CD14-positive monocyte (primary cell): ENCODE measurements around the gene ASCL2. TPM values are rescaled to one million over a fixed set of nuclear protein-coding genes. Genes with fewer than 3 reads are reported as not detected.
A peak's percentile ranks its signal among the peaks of the same experiment; 100 is the strongest.

Experiments
- DNase-seq, 3 donors: peaks; one replicate each; pipeline ENCODE4 v3.0.0-alpha.2; 2011 to 2022
- H2AFZ ChIP-seq: 2 replicates; pipeline ENCODE4 v1.6.0; 2012; ENCODE audit warnings: mild to moderate bottlenecking, low read depth, low read length, inconsistent platforms; ENCODE audit not compliant: insufficient read depth, poor library complexity, severe bottlenecking
- H3K27ac ChIP-seq, 2 donors: 1 replicate in 1 of 2; 2 replicates in 1 of 2; pipeline ENCODE4 v1.5.1; 2012 to 2013; ENCODE audit warnings: low read length in 2 of 2, control low read depth in 1 of 2, inconsistent platforms in 1 of 2, low read depth in 1 of 2, mild to moderate bottlenecking in 1 of 2
- H3K27me3 ChIP-seq, 2 donors: one replicate each; pipeline versions ENCODE4 v1.6.0 to v1.6.1; 2011 to 2013; ENCODE audit warnings: low read length in 2 of 2; ENCODE audit not compliant: control insufficient read depth in 2 of 2, insufficient read depth in 2 of 2
- H3K36me3 ChIP-seq, 2 donors: replicated peaks in 1 of 2; 1 replicate in 1 of 2; 2 replicates in 1 of 2; pipeline versions ENCODE4 v1.5.1 to v1.6.1; 2012 to 2013; ENCODE audit warnings: low read length in 2 of 2, control low read depth in 1 of 2, inconsistent platforms in 1 of 2, mild to moderate bottlenecking in 1 of 2; ENCODE audit not compliant: insufficient read depth in 2 of 2, control insufficient read depth in 1 of 2
- H3K4me1 ChIP-seq, 2 donors: 1 replicate in 1 of 2; 2 replicates in 1 of 2; pipeline versions ENCODE4 v1.5.1 to v1.6.1; 2012 to 2013; ENCODE audit warnings: low read length in 2 of 2, control low read depth in 1 of 2, inconsistent platforms in 1 of 2, mild to moderate bottlenecking in 1 of 2, moderate library complexity in 1 of 2; ENCODE audit not compliant: insufficient read depth in 2 of 2, control insufficient read depth in 1 of 2
- H3K4me2 ChIP-seq: replicated peaks from 2 replicates; pipeline ENCODE3; 2012; ENCODE audit warnings: low read length, moderate library complexity, mild to moderate bottlenecking; ENCODE audit not compliant: poor library complexity, severe bottlenecking; ENCODE audit errors: extremely low read depth
- H3K4me3 ChIP-seq, 3 experiments: fragments of 200-600 bp in 1 of 3; sonication (generic) in 1 of 3; replicated peaks in 1 of 3; 1 replicate in 2 of 3; 2 replicates in 1 of 3; pipeline ENCODE4 v1.5.1; 2011 to 2013; ENCODE audit warnings: low read length in 3 of 3, mild to moderate bottlenecking in 3 of 3, control low read depth in 2 of 3, low read depth in 2 of 3, inconsistent platforms in 1 of 3, moderate library complexity in 1 of 3
- H3K79me2 ChIP-seq: 2 replicates; pipeline ENCODE4 v1.6.0; 2012; ENCODE audit warnings: mild to moderate bottlenecking, control low read depth, inconsistent platforms, low read length, moderate library complexity; ENCODE audit not compliant: insufficient read depth
- H3K9ac ChIP-seq: 2 replicates; pipeline ENCODE4 v1.6.0; 2017; ENCODE audit warnings: low read length, mild to moderate bottlenecking; ENCODE audit not compliant: insufficient read depth, poor library complexity, severe bottlenecking
- H3K9me3 ChIP-seq, 2 donors: replicated peaks in 1 of 2; 1 replicate in 1 of 2; 2 replicates in 1 of 2; pipeline versions ENCODE4 v1.5.1 to v1.6.1; 2012 to 2013; ENCODE audit warnings: low read length in 2 of 2, control low read depth in 1 of 2; ENCODE audit not compliant: control insufficient read depth in 1 of 2, insufficient read depth in 1 of 2
- H4K20me1 ChIP-seq: 2 replicates; pipeline ENCODE4 v1.6.0; 2012; ENCODE audit warnings: mild to moderate bottlenecking, low read length, control low read depth, moderate library complexity; ENCODE audit not compliant: insufficient read depth
- H3K27ac Mint-ChIP-seq, 7 donors: one replicate each; pipeline ENCODE4 v1.8.0; 2020; ENCODE audit warnings: mild to moderate bottlenecking in 7 of 7, mixed read lengths in 7 of 7, moderate library complexity in 6 of 7, inconsistent platforms in 2 of 7
- H3K27me3 Mint-ChIP-seq, 3 donors: one replicate each; pipeline ENCODE4 v1.8.0; 2021 to 2022; ENCODE audit warnings: low read depth in 3 of 3, mild to moderate bottlenecking in 3 of 3, mixed read lengths in 3 of 3, moderate library complexity in 3 of 3, inconsistent platforms in 1 of 3
- H3K36me3 Mint-ChIP-seq, 2 donors: one replicate each; pipeline ENCODE4 v1.8.0; 2020; ENCODE audit warnings: mixed read lengths in 2 of 2, inconsistent platforms in 1 of 2, mild to moderate bottlenecking in 1 of 2
- H3K4me1 Mint-ChIP-seq: one replicate; pipeline ENCODE4 v1.8.0; 2020; ENCODE audit warnings: mild to moderate bottlenecking, mixed read lengths
- H3K4me3 Mint-ChIP-seq, 2 donors: one replicate each; pipeline ENCODE4 v1.8.0; 2020; ENCODE audit warnings: mild to moderate bottlenecking in 2 of 2, mixed read lengths in 2 of 2, moderate library complexity in 1 of 2
- H3K9me3 Mint-ChIP-seq, 7 donors: one replicate each; pipeline ENCODE4 v1.8.0; 2020 to 2022; ENCODE audit warnings: mixed read lengths in 7 of 7, mild to moderate bottlenecking in 6 of 7, moderate library complexity in 6 of 7, inconsistent platforms in 2 of 7
- CTCF ChIP-seq: fragments of 200-600 bp; IDR thresholded peaks from one replicate; pipeline ENCODE4 v1.8.0; 2022; ENCODE audit warnings: antibody characterized with exemption, mild to moderate bottlenecking
- WGBS: methylation state at CpG from one replicate; pipeline ENCODE4 v1.1.5; 2013; ENCODE audit warnings: missing lambda C conversion rate; ENCODE audit not compliant: insufficient coverage; 5-methylcytosine and 5-hydroxymethylcytosine counted together
- intact Hi-C, 2 donors: fragments of 100-400 bp; cut with micrococcal nuclease; formaldehyde crosslinking; loops; one replicate each; pipeline versions ENCODE4 v1.15.0 to v1.15.1; 2023
- polyA plus RNA-seq, 3 donors: library from polyadenylated mRNA; depleted of rRNA in 1 of 3; unstranded in 2 of 3; stranded (reverse) in 1 of 3; fragments of 300-500 nt in 2 of 3; fragments of >200 nt in 1 of 3; fragmentation: Illumina TruSeq in 2 of 3; gene quantifications; 1 replicate in 2 of 3; 2 replicates in 1 of 3; pipeline ENCODE4 v1.2.3, GENCODE V29; 2012 to 2021

The ASCL2 gene
- polyA plus RNA-seq, 3 donors: 5.7 to 11.4 (median 8.3) TPM

- H3K9me3 Mint-ChIP-seq: peaks cover 5 to 17% (median 8%) of the 10 kb centered on the region in 7 donors
- no peaks in the 10 kb centered on the region for H3K4me1 Mint-ChIP-seq
- peaks cover 15 to 34% (median 23%) of the 10 kb centered on the region in 3 donors for H3K27me3 Mint-ChIP-seq
- H3K9me3 ChIP-seq: peaks cover 0 to 4% of the 10 kb centered on the region in 2 donors
- H3K4me2 ChIP-seq: no peak overlapping the region
- intact Hi-C loops: no loop called here
- H3K9ac ChIP-seq: no peak overlapping the region
- H3K4me3 ChIP-seq: no peak overlapping the region
- no peak overlapping the region for H2AFZ ChIP-seq
- DNase-seq: no peak
- no peak overlapping the region for H3K4me3 Mint-ChIP-seq
- H3K79me2 ChIP-seq: no peaks in the 10 kb centered on the region
- H3K4me1 ChIP-seq: no peaks in the 10 kb centered on the region
- peaks cover 59% of the 10 kb centered on the region for H4K20me1 ChIP-seq
- H3K27ac Mint-ChIP-seq: peak overlapping the region in 1 of 7 donors; percentile 28
- no peak overlapping the region for H3K27ac ChIP-seq
- WGBS: 95% methylated on average over 17 of the region's 17 CpGs
- no peak for TF ChIP-seq CTCF
- no peaks in the 10 kb centered on the region for H3K36me3 ChIP-seq
- peaks cover 2 to 5% of the 10 kb centered on the region in 2 donors for H3K36me3 Mint-ChIP-seq
- H3K27me3 ChIP-seq: peaks cover 0 to 21% of the 10 kb centered on the region in 2 donors
Measured at GRCh38 chr11:2317354-2318050, 47.1 kb upstream of the ASCL2 start.

DNA sequence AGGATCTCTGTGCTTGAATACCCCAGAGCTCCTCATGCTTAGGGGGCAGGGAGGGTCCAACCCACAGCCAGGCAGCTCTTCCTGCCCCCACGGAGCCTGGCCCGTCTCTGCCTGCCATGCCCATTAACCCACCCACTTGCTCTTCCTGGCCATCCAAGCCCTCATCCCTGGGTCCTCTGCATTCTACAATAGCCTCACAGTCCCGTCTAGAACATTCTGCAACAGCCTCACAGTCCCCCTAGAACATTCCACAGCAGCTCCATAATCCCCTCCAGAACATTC, 46.5 kb upstream of the ASCL2 start:
- Histone ChIP-seq H3K36me3 (no peaks in the 10 kb centered on the region), H3K4me1 (no peaks in the 10 kb centered on the region), H3K27ac (no peak overlapping the region), H3K27me3 (peaks cover 0 to 19% of the 10 kb centered on the region in 2 donors), H3K79me2 (no peaks in the 10 kb centered on the region), H2AFZ (no peak overlapping the region), H3K9me3 (peaks cover 0 to 4% of the 10 kb centered on the region in 2 donors), H3K4me3 (no peak overlapping the region), H3K9ac (no peak overlapping the region), H3K4me2 (no peak overlapping the region), H4K20me1 (peaks cover 65% of the 10 kb centered on the region)
- Mint-ChIP-seq H3K9me3 (peaks cover 0 to 11% (median 5%) of the 10 kb centered on the region in 7 donors), H3K27me3 (peaks cover 12 to 28% (median 21%) of the 10 kb centered on the region in 3 donors), H3K4me1 (no peaks in the 10 kb centered on the region), H3K4me3 (peak overlapping the region in 1 of 2 donors; percentile 11), H3K36me3 (peaks cover 2 to 5% of the 10 kb centered on the region in 2 donors), H3K27ac (no peak overlapping the region)
- no peak for TF ChIP-seq CTCF
- intact Hi-C loops: no loop called here
- DNase-seq: no peak
- whole genome bisulfite sequencing: 81% methylated on average over 3 of the region's 3 CpGs
